VCaP (cell line): ENCODE measurements around the gene ATP6V1C2.

Source experiments
- H3K27ac ChIP-seq: fragments of 450-650 bp; 2 replicates; pipeline ENCODE4 v1.5.1; 2017
- CTCF ChIP-seq: fragments of 450-650 bp; conservative IDR thresholded peaks from 2 replicates; pipeline ENCODE4 v1.5.1; 2017; ENCODE audit warnings: mild to moderate bottlenecking, moderate library complexity

ATP6V1C2 gene

DNA sequence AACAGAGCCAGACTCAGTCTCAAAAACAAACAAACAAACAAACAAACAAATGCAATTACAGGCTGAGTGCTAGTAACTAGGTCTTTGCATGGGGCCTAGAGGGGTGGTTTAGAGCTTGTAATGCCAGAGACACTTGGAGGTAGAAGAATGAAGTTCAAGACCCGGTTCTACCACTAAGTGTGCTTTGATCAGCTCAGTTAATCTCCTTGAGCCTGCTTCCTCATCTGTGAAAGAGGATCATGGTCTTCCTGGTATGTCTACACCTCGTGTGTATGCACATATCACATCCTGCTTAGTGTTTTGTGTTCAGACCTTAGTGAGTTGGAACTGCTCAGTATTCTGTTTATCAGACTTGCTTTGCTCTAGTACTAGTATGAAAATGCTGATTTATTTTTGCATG, 4.8 kb upstream of the ATP6V1C2 start:
- H3K27ac ChIP-seq: no peak overlapping the region
- TF ChIP-seq CTCF: no peak

DNA sequence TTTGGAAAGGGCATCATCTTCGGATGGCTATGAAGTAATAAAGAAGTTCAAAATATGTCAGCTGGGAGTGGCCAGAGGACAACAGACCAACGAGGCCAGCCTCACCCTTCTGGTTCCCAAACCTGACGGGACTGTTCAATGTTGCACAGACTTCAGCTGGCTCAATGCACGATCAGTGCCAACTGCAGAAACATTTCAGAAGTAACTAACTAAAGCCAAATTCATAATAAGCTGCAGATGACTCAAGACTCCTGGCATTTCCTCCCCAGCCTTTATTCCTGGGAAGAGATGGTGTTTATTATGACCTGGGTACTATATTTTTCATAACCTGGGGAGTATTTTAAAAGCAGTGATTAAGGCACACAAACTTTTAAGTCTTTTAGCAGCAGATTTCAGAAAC, 3.8 kb upstream of the ATP6V1C2 start:
- TF ChIP-seq CTCF: no peak
- no peak overlapping the region for H3K27ac ChIP-seq

GRCh38 chr2:10720306-10720705, 1.1 kb upstream of the ATP6V1C2 start:
- TF ChIP-seq CTCF: no peak

GRCh38 chr2:10720947-10721395, 459 bp upstream of the ATP6V1C2 start:
- TF ChIP-seq CTCF: no peak

More at GRCh38 chr2:10720306-10720705, 1.1 kb upstream of the ATP6V1C2 start:
- no peak overlapping the region for H3K27ac ChIP-seq

GRCh38 chr2:10722252-10722825, 909 bp downstream of the ATP6V1C2 start:
- TF ChIP-seq CTCF: no peak
- H3K27ac ChIP-seq: no peak overlapping the region; the same call in 1 of the 2 replicates

More at GRCh38 chr2:10720947-10721395, 459 bp upstream of the ATP6V1C2 start:
- H3K27ac ChIP-seq: peak overlapping the region; percentile 40; the same call in 1 of the 2 replicates

- no peak overlapping the region for H3K27ac ChIP-seq
- TF ChIP-seq CTCF: no peak
Observed at GRCh38 chr2:10732924-10733565, 11.6 kb downstream of the ATP6V1C2 start.

- no peak overlapping the region for H3K27ac ChIP-seq
- no peak for TF ChIP-seq CTCF
Observed at GRCh38 chr2:10733566-10733925, 12.1 kb downstream of the ATP6V1C2 start.
